Gastroesophageal sphincter (tissue), 4 donors: Measurements from ENCODE around the gene MYO1B. TPM values are rescaled to one million over a fixed set of nuclear protein-coding genes. Genes with fewer than 3 reads are reported as not detected.

Experiments
- ATAC-seq: fragments of 150-250 bp; one replicate; pipeline ENCODE4 v1.9.1; 2016; ENCODE audit warnings: mild to moderate bottlenecking, moderate library complexity
- H3K27ac ChIP-seq, 4 donors: fragments of 200-600 bp; sonication (generic) in 3 of 4; 1 replicate in 3 of 4; 2 replicates in 1 of 4; pipeline ENCODE4 v1.5.1; 2016 to 2019
- H3K27me3 ChIP-seq: fragments of 200-600 bp; sonication (generic); one replicate; pipeline ENCODE4 v1.5.1; 2019
- H3K36me3 ChIP-seq, 2 donors: fragments of 200-600 bp; sonication (generic); one replicate each; pipeline ENCODE4 v1.5.1; 2019; ENCODE audit warnings: control low read depth in 1 of 2
- H3K4me1 ChIP-seq, 3 donors: fragments of 200-600 bp; sonication (generic); 1 replicate in 2 of 3; 2 replicates in 1 of 3; pipeline ENCODE4 v1.5.1; 2016 to 2019; ENCODE audit warnings: control low read depth in 2 of 3
- H3K4me3 ChIP-seq, 2 donors: fragments of 200-600 bp; sonication (generic); one replicate each; pipeline ENCODE4 v1.5.1; 2019; ENCODE audit warnings: mild to moderate bottlenecking in 1 of 2, moderate library complexity in 1 of 2
- H3K9me3 ChIP-seq, 3 donors: fragments of 200-600 bp; sonication (generic); one replicate each; pipeline ENCODE4 v1.5.1; 2017 to 2019; ENCODE audit warnings: control low read depth in 2 of 3
- EP300 ChIP-seq: sonication (generic); formaldehyde crosslinking; IDR thresholded peaks from one replicate; pipeline ENCODE4 v1.6.1; 2017; ENCODE audit warnings: antibody characterized with exemption, mild to moderate bottlenecking
- POLR2A ChIP-seq, 2 donors: fragments of 450-650 bp; IDR thresholded peaks; one replicate each; pipeline ENCODE4 v1.6.1; 2017; ENCODE audit warnings: antibody characterized with exemption in 2 of 2, mild to moderate bottlenecking in 2 of 2, moderate library complexity in 1 of 2
- POLR2AphosphoS5 ChIP-seq: sonication (generic); formaldehyde crosslinking; IDR thresholded peaks from one replicate; pipeline ENCODE4 v1.6.1; 2017; ENCODE audit warnings: antibody characterized with exemption
- WGBS, 2 donors: methylation state at CpG; one replicate each; pipeline ENCODE4 v1.1.5; 2018; ENCODE audit warnings: low coverage in 1 of 2; 5-methylcytosine and 5-hydroxymethylcytosine counted together
- total RNA-seq, 4 donors: library from RNA; depleted of rRNA; stranded (reverse); fragments of >200 nt; gene quantifications; one replicate each; pipeline ENCODE4 v1.1.0, GENCODE V29; 2016
- TF ChIP-seq, protein P1 (sequence below), 4 experiments: fragments of 200-600 bp in 2 of 4; fragments of 450-650 bp in 2 of 4; sonication (generic) in 1 of 4; IDR thresholded peaks; one replicate each; pipeline ENCODE4 v1.5.1; 2017 to 2019; ENCODE audit warnings: antibody characterized with exemption in 4 of 4, mild to moderate bottlenecking in 2 of 4, moderate library complexity in 2 of 4

The MYO1B gene
- total RNA-seq, 4 donors from 2014 or later: 17.3 to 45.0 (median 21.0) TPM

DNA sequence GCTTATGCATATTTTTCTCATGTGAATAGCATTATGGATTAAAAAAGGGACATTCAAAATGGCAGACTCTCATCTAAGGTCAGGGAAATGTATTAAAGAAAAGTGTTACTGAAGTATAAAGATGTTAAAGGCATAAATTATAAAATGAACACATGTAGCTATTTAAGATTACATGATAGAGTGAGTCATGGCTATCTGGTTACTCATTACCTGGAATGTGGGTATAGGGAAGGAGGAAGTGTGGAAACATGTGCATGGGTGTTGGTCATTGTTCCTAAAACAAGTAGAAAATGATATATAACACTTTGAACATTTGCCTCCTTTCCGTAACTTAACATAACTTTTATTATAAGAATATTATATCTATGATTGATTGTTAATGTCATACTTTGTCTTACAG lies 66.4 kb downstream of the MYO1B start:
- WGBS, 2 donors: 67 to 86% methylated on average over 1 of the region's 1 CpG
- H3K27ac ChIP-seq: no peak overlapping the region
- no peaks in the 10 kb centered on the region for H3K4me1 ChIP-seq
- ATAC-seq: no peak
- TF ChIP-seq, protein P1, sequence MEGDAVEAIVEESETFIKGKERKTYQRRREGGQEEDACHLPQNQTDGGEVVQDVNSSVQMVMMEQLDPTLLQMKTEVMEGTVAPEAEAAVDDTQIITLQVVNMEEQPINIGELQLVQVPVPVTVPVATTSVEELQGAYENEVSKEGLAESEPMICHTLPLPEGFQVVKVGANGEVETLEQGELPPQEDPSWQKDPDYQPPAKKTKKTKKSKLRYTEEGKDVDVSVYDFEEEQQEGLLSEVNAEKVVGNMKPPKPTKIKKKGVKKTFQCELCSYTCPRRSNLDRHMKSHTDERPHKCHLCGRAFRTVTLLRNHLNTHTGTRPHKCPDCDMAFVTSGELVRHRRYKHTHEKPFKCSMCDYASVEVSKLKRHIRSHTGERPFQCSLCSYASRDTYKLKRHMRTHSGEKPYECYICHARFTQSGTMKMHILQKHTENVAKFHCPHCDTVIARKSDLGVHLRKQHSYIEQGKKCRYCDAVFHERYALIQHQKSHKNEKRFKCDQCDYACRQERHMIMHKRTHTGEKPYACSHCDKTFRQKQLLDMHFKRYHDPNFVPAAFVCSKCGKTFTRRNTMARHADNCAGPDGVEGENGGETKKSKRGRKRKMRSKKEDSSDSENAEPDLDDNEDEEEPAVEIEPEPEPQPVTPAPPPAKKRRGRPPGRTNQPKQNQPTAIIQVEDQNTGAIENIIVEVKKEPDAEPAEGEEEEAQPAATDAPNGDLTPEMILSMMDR (IDR thresholded peaks at IDR 0.05): no peak
- TF ChIP-seq EP300 (no peak), POLR2A (IDR thresholded peaks at IDR 0.05) (no peak), POLR2AphosphoS5 (no peak)
- no peaks in the 10 kb centered on the region for H3K36me3 ChIP-seq
- H3K27me3 ChIP-seq: no peaks in the 10 kb centered on the region
- no peaks in the 10 kb centered on the region for H3K9me3 ChIP-seq
- no peak overlapping the region for H3K4me3 ChIP-seq

DNA sequence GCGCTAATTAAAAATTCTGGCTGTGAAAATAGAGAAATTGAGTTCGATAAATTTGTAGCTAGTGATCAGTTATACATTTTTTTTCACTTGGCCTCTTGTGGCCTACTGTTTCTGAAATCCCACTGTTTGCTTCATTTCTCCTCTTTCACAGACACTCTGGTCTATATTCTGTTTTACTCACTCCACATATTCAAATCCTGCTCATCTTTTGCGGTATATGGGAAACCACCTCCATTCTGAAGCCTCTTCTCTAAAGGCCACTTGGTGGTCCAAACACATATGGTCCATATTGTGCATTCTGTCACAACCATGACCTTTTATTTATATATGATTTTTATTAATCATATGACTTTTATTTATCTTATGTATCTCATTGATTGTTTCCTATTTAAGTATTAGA lies 67.0 kb downstream of the MYO1B start:
- TF ChIP-seq POLR2A (IDR thresholded peaks at IDR 0.05): no peak
- no peak for TF ChIP-seq EP300
- TF ChIP-seq, protein P1 (IDR thresholded peaks at IDR 0.05): no peak
- TF ChIP-seq POLR2AphosphoS5: no peak
- H3K27ac ChIP-seq: no peak overlapping the region
- H3K9me3 ChIP-seq: no peaks in the 10 kb centered on the region
- H3K36me3 ChIP-seq: no peaks in the 10 kb centered on the region
- 92 to 96% methylated on average over 3 of the region's 3 CpGs for WGBS, 2 donors
- no peaks in the 10 kb centered on the region for H3K4me1 ChIP-seq
- ATAC-seq: no peak
- no peak overlapping the region for H3K4me3 ChIP-seq
- H3K27me3 ChIP-seq: no peaks in the 10 kb centered on the region

DNA sequence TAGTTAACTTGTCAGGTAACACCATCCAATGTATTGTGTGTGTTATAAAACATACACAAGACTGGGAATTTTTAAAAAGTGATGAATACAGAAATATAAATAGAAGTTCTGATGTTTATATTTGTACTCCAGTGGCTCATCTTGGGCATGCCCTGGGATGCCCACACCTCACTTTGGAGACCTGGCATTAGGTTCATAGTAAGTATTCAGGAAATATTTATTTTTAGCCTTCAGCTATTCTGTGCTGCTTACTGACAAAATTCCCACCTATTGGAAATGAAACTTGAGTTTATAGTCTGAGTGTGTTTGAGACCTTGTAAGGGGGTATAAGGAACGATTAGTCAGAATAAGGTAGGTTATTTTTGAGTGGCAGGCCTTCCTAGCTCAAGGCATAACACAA lies 67.5 kb downstream of the MYO1B start:
- Histone ChIP-seq H3K4me1 (no peaks in the 10 kb centered on the region), H3K36me3 (no peaks in the 10 kb centered on the region), H3K9me3 (no peaks in the 10 kb centered on the region), H3K4me3 (no peak overlapping the region), H3K27ac (no peak overlapping the region), H3K27me3 (no peaks in the 10 kb centered on the region)
- no peak for ATAC-seq
- 25 to 73% methylated on average over 1 of the region's 1 CpG for WGBS, 2 donors
- TF ChIP-seq EP300 (no peak), POLR2A (IDR thresholded peaks at IDR 0.05) (no peak), POLR2AphosphoS5 (no peak)
- TF ChIP-seq, protein P1 (IDR thresholded peaks at IDR 0.05): no peak

DNA sequence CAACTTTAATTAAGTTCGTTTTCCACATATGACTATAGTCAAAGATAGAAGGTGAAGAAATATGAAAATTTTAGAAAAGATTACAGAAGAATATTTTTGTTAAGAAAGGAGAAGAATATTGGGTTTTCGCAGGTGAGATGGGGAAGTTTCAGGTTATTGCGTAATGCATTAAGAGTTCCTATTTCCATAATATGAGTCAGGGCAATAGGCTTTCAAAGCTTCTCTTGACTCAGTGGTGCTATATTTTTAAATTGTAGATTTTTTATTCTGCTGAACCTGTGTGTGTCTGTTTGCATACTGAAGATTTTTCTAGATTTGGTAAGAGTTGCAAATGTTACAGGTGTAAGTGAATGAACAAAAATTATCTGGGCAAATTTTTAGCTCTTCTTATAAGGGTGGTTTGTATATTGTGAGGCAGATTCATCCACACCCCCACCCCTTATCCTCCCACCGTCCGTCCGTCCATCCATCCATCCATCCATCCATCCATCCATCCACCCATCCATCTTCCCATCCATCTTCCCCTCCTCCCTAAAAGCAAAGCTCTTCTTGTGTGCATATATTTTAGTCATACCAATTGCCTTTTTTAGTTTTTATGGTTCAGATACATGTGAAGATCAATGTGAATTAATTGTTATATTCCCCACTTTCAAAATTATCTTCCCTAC lies 69.6 kb downstream of the MYO1B start:
- no peak overlapping the region for H3K27ac ChIP-seq
- no peaks in the 10 kb centered on the region for H3K36me3 ChIP-seq
- ATAC-seq: no peak
- WGBS, 2 donors: 90 to 96% methylated on average over 6 of the region's 6 CpGs
- H3K27me3 ChIP-seq: no peaks in the 10 kb centered on the region
- no peaks in the 10 kb centered on the region for H3K9me3 ChIP-seq
- TF ChIP-seq, protein P1 (IDR thresholded peaks at IDR 0.05): no peak
- TF ChIP-seq POLR2AphosphoS5 (no peak), POLR2A (IDR thresholded peaks at IDR 0.05) (no peak), EP300 (no peak)
- H3K4me3 ChIP-seq: no peak overlapping the region
- H3K4me1 ChIP-seq: peaks cover 0 to 21% (median 13%) of the 10 kb centered on the region in 3 donors

DNA sequence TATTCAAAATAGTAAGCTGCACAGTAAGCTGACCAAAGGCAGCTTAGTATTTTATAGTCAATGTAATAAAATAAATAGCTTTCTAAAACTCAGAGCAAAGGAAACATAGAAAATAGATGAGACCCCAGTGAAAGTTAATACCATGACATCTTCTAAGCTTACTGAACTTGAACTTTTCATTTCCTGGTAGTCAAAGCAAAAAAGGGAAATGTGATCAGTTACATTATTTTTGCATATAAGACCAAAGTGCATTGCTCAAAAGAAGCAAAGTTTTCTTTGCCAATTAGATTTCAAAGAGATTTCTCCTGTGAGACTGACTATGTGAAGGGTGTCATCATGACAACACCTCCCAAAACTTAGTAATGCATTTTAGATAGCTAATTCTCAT lies 70.2 kb downstream of the MYO1B start:
- no peaks in the 10 kb centered on the region for H3K27me3 ChIP-seq
- TF ChIP-seq EP300 (no peak), POLR2AphosphoS5 (no peak), POLR2A (IDR thresholded peaks at IDR 0.05) (no peak)
- TF ChIP-seq, protein P1 (IDR thresholded peaks at IDR 0.05): no peak
- no peaks in the 10 kb centered on the region for H3K9me3 ChIP-seq
- peaks cover 0 to 23% (median 13%) of the 10 kb centered on the region in 3 donors for H3K4me1 ChIP-seq
- no peak for ATAC-seq
- no peak overlapping the region for H3K27ac ChIP-seq
- no peaks in the 10 kb centered on the region for H3K36me3 ChIP-seq
- no peak overlapping the region for H3K4me3 ChIP-seq
